Chondrocyte (in vitro differentiated cells): ENCODE results near the gene HBE1. TPM values are rescaled to one million over a fixed set of nuclear protein-coding genes. Genes with fewer than 3 reads are reported as not detected.
"Not testable (repeated sequence)": the region's sequence is repeated elsewhere in the genome, so short reads cannot be mapped to it uniquely, and the experiment has no call there.

Source experiments
- DNase-seq: peaks from one replicate; pipeline ENCODE4 v3.0.0; 2021; ENCODE audit warnings: mixed read lengths, low spot score
- H3K27ac Mint-ChIP-seq: one replicate; pipeline ENCODE4 v1.8.0; 2021; ENCODE audit warnings: mild to moderate bottlenecking, moderate library complexity, mixed read lengths; ENCODE audit not compliant: unreplicated experiment
- H3K27me3 Mint-ChIP-seq: 2 replicates; pipeline ENCODE4 v1.8.0; 2021; ENCODE audit warnings: low read depth, mixed read lengths
- H3K36me3 Mint-ChIP-seq: 2 replicates; pipeline ENCODE4 v1.8.0; 2021; ENCODE audit warnings: low read depth, mixed read lengths
- H3K4me1 Mint-ChIP-seq: 2 replicates; pipeline ENCODE4 v1.8.0; 2021; ENCODE audit warnings: low read depth, mild to moderate bottlenecking, mixed read lengths
- H3K4me3 Mint-ChIP-seq: one replicate; pipeline ENCODE4 v1.8.0; 2021; ENCODE audit warnings: mild to moderate bottlenecking, moderate library complexity, mixed read lengths; ENCODE audit not compliant: unreplicated experiment
- H3K9me3 Mint-ChIP-seq: 2 replicates; pipeline ENCODE4 v1.8.0; 2021; ENCODE audit warnings: low read depth, mixed read lengths
- CTCF ChIP-seq: fragments of 200-600 bp; sonication (generic); IDR thresholded peaks from 2 replicates; pipeline ENCODE4 v1.5.0; 2021; ENCODE audit warnings: antibody characterized with exemption, mild to moderate bottlenecking, moderate library complexity
- total RNA-seq: library from RNA; stranded (reverse); gene quantifications from 3 replicates; pipeline ENCODE4 v1.2.1, GENCODE V29; 2021

The HBE1 gene
- total RNA-seq, 1 donor from 2014 or later: not detected

- H3K4me1 Mint-ChIP-seq: no peaks in the 10 kb centered on the region
- H3K27ac Mint-ChIP-seq: no peak overlapping the region
- no peak overlapping the region for H3K4me3 Mint-ChIP-seq
- peaks cover 49% of the 10 kb centered on the region for H3K27me3 Mint-ChIP-seq
- peaks cover 2% of the 10 kb centered on the region for H3K9me3 Mint-ChIP-seq
- TF ChIP-seq CTCF: no peak
- no peak for DNase-seq
- no peaks in the 10 kb centered on the region for H3K36me3 Mint-ChIP-seq
These were observed 3.9 kb downstream of the HBE1 start for GRCh38 chr11:5265832-5266231.

DNA sequence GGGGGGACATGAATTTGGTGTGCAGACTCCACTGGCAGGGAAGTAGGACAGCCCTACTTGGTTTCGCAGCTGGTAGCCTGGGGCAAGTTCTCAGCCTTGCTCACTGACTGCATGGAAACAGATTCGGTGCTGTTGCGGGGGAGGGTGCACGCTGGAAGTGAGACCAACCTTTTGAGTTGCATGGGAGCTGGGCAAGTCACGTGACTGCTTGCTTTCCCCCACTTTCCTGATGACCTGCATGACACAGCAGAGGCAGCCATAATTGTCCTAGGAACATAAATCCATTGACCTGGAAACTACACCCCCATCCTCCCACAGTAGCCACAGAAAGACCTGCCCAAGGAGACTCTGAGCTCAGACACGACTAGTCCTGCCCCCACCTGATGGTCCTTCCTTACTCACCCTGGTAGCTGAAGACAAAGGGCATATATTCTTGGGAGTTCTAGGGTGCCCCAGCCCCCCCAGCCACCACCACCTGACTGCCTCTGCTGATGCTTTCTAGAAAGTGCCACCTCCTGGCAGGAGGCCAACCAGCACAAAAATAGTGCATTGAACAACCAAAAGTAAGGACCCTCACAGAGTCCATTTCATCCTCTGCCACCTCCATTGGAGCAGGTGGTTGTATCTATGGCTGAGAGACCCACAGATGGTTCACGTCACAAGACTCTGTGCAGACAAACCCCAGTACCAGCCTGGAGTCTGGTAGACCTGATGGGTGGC, 11.0 kb downstream of the HBE1 start:
- Mint-ChIP-seq H3K4me3 (no peak overlapping the region), H3K36me3 (no peaks in the 10 kb centered on the region), H3K9me3 (peaks cover 17% of the 10 kb centered on the region), H3K27ac (no peak overlapping the region), H3K27me3 (peaks cover 28% of the 10 kb centered on the region), H3K4me1 (no peaks in the 10 kb centered on the region)
- no peak for DNase-seq
- TF ChIP-seq CTCF: no peak

GRCh38 chr11:5257296-5257695, 12.4 kb downstream of the HBE1 start:
- Mint-ChIP-seq H3K36me3 (no peaks in the 10 kb centered on the region), H3K9me3 (peaks cover 15% of the 10 kb centered on the region), H3K27me3 (peaks cover 27% of the 10 kb centered on the region), H3K4me1 (no peaks in the 10 kb centered on the region), H3K27ac (no peak overlapping the region), H3K4me3 (no peak overlapping the region)
- DNase-seq: no peak
- TF ChIP-seq CTCF: no peak

DNA sequence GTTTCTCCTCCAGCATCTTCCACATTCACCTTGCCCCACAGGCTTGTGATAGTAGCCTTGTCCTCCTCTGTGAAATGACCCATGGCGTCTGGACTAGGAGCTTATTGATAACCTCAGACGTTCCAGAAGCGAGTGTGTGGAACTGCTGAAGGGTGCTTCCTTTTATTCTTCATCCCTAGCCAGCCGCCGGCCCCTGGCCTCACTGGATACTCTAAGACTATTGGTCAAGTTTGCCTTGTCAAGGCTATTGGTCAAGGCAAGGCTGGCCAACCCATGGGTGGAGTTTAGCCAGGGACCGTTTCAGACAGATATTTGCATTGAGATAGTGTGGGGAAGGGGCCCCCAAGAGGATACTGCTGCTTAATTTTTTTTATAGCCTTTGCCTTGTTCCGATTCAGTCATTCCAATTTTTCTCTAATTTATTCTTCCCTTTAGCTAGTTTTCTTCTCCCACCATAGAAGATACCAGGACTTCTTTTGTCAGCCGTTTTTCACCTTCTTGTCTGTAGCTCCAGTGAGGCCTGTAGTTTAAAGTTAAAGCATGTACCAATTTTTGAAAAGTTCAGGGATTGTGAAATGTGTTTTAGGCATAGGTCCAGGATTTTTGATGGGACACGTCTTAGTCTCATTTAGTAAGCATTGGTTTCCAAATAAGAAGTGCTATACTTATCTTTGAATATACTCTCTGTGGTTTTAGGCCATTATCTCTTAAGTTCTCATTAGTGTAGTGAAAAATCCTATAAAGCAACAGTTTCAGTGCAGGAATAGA, 14.9 kb downstream of the HBE1 start, which contains the start of gene HBG2:
Gene HBG2, minus strand, starts transcription at position 136 of the 768 bp plus-strand sequence. Its CDS starts 53 bp downstream, at position 83.
- H3K4me3 Mint-ChIP-seq, H3K9me3 Mint-ChIP-seq, H3K27ac Mint-ChIP-seq, H3K36me3 Mint-ChIP-seq, H3K4me1 Mint-ChIP-seq, DNase-seq: not testable (repeated sequence)
- H3K27me3 Mint-ChIP-seq: peaks cover 19% of the 10 kb centered on the region

DNA sequence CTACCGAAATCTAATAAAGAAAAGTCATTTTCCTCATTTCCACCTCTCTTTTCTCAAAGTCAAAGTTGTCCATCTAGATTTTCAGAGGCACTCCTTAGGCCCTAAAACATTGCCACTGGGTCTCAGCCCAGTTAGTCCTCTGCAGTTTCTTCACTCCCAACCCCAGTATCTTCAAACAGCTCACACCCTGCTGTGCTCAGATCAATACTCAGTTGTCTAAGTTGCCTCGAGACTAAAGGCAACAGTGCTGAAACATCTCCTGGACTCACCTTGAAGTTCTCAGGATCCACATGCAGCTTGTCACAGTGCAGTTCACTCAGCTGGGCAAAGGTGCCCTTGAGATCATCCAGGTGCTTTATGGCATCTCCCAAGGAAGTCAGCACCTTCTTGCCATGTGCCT, 15.7 kb downstream of the HBE1 start:
- H3K27ac Mint-ChIP-seq, DNase-seq: not testable (repeated sequence)

DNA sequence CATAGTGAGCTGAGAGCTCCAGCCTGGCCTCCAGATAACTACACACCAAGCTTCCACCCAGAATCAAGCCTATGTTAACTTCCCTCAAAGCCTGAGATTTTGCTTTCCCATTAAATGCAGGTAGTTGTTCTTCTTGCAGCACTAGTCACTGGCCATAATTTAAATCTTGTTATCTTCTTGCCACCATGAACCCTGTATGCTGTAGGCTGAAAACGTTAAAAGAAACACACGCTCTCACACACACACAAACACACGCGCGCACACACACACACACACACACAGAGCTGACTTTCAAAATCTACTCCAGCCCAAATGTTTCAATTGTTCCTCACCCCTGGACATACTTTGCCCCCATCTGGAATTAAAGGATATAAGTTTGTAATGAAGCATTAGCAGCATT, 16.3 kb downstream of the HBE1 start:
- H3K36me3 Mint-ChIP-seq, H3K4me3 Mint-ChIP-seq, DNase-seq: not testable (repeated sequence)

More for the DNA sequence above, 15.7 kb downstream of the HBE1 start:
- H3K4me1 Mint-ChIP-seq, H3K36me3 Mint-ChIP-seq, H3K4me3 Mint-ChIP-seq, H3K9me3 Mint-ChIP-seq: not testable (repeated sequence)
- peaks cover 16% of the 10 kb centered on the region for H3K27me3 Mint-ChIP-seq

More for the DNA sequence above, 16.3 kb downstream of the HBE1 start:
- H3K27me3 Mint-ChIP-seq: peaks cover 17% of the 10 kb centered on the region
- not testable (repeated sequence) for H3K27ac Mint-ChIP-seq, H3K9me3 Mint-ChIP-seq, H3K4me1 Mint-ChIP-seq
